Fibroblast of lung (primary cell): ENCODE data around the gene LGALS8.

Experiments
- CTCF ChIP-seq, 2 donors: IDR thresholded peaks in 1 of 2; conservative IDR thresholded peaks in 1 of 2; 1 replicate in 1 of 2; 2 replicates in 1 of 2; pipeline ENCODE4 v1.5.1; 2011 to 2012; ENCODE audit warnings: low read length in 2 of 2, control low read depth in 1 of 2, inconsistent platforms in 1 of 2, low read depth in 1 of 2, mild to moderate bottlenecking in 1 of 2
- EZH2 ChIP-seq: IDR thresholded peaks from 2 replicates; pipeline ENCODE4 v1.5.1; 2012; ENCODE audit warnings: low read length, control low read depth, mild to moderate bottlenecking; ENCODE audit errors: missing control alignments

- TF ChIP-seq CTCF (conservative IDR thresholded peaks at IDR 0.05 in 1 of 2, IDR thresholded peaks at IDR 0.05 in 1 of 2; ENCODE audit: low read depth in 1 of 2, low read length in 2 of 2), result no peak
- TF ChIP-seq EZH2, result no peak
Measured at GRCh38 chr1:236492378-236492777, 31.4 kb upstream of the LGALS8 start.
